ENCODE results near the gene EIF4E1B. TPM values are rescaled to one million over a fixed set of nuclear protein-coding genes. Genes with fewer than 3 reads are reported as not detected.

Gene EIF4E1B
- total RNA-seq, 1 donor from 2014 or later = not detected

GRCh38 chr5:176692839-176693476 is 62.5 kb downstream of the EIF4E1B start:
- DNase-seq (ENCODE audit: extremely low spot score, unreplicated experiment) = no peak
- peak overlapping the region; percentile 50 for H3K4me3 Mint-ChIP-seq
- H3K4me1 Mint-ChIP-seq (ENCODE audit: unreplicated experiment) = peaks cover 19% of the 10 kb centered on the region
- H3K27ac Mint-ChIP-seq = peak overlapping the region; percentile 69
- peaks cover 42% of the 10 kb centered on the region for H3K27me3 Mint-ChIP-seq
- no peaks in the 10 kb centered on the region for H3K9me3 Mint-ChIP-seq
- H3K36me3 Mint-ChIP-seq = no peaks in the 10 kb centered on the region
- no peak for TF ChIP-seq CTCF (conservative IDR thresholded peaks at IDR 0.05)

- H3K27me3 Mint-ChIP-seq = peaks cover 47% of the 10 kb centered on the region
- H3K36me3 Mint-ChIP-seq = no peaks in the 10 kb centered on the region
- H3K27ac Mint-ChIP-seq = peak overlapping the region; percentile 69
- H3K4me3 Mint-ChIP-seq = peak overlapping the region; percentile 50
- no peak for TF ChIP-seq CTCF (conservative IDR thresholded peaks at IDR 0.05)
- peaks cover 23% of the 10 kb centered on the region for H3K4me1 Mint-ChIP-seq (ENCODE audit: unreplicated experiment)
- H3K9me3 Mint-ChIP-seq = no peaks in the 10 kb centered on the region
- DNase-seq (ENCODE audit: extremely low spot score, unreplicated experiment) = no peak
Measured at GRCh38 chr5:176693477-176693851, 63.0 kb downstream of the EIF4E1B start.

GRCh38 chr5:176694146-176694545 is 63.7 kb downstream of the EIF4E1B start:
- no peak for DNase-seq (ENCODE audit: extremely low spot score, unreplicated experiment)
- no peaks in the 10 kb centered on the region for H3K9me3 Mint-ChIP-seq
- no peak overlapping the region for H3K4me3 Mint-ChIP-seq
- no peaks in the 10 kb centered on the region for H3K36me3 Mint-ChIP-seq
- TF ChIP-seq CTCF (conservative IDR thresholded peaks at IDR 0.05) = no peak
- H3K27ac Mint-ChIP-seq = no peak overlapping the region
- H3K27me3 Mint-ChIP-seq = peaks cover 51% of the 10 kb centered on the region
- peaks cover 23% of the 10 kb centered on the region for H3K4me1 Mint-ChIP-seq (ENCODE audit: unreplicated experiment)

GRCh38 chr5:176694631-176695030 is 64.2 kb downstream of the EIF4E1B start:
- no peak for DNase-seq (ENCODE audit: extremely low spot score, unreplicated experiment)
- peaks cover 23% of the 10 kb centered on the region for H3K4me1 Mint-ChIP-seq (ENCODE audit: unreplicated experiment)
- no peak for TF ChIP-seq CTCF (conservative IDR thresholded peaks at IDR 0.05)
- H3K9me3 Mint-ChIP-seq = no peaks in the 10 kb centered on the region
- peaks cover 51% of the 10 kb centered on the region for H3K27me3 Mint-ChIP-seq
- peak overlapping the region; percentile 29 for H3K27ac Mint-ChIP-seq
- H3K4me3 Mint-ChIP-seq = no peak overlapping the region
- no peaks in the 10 kb centered on the region for H3K36me3 Mint-ChIP-seq

- DNase-seq (ENCODE audit: extremely low spot score, unreplicated experiment) = no peak
- Mint-ChIP-seq H3K4me3 (no peak overlapping the region), H3K4me1 (ENCODE audit: unreplicated experiment) (peaks cover 23% of the 10 kb centered on the region), H3K36me3 (no peaks in the 10 kb centered on the region), H3K27me3 (peaks cover 54% of the 10 kb centered on the region), H3K27ac (peak overlapping the region; percentile 29), H3K9me3 (no peaks in the 10 kb centered on the region)
- no peak for TF ChIP-seq CTCF (conservative IDR thresholded peaks at IDR 0.05)
Measured at GRCh38 chr5:176695073-176695472, 64.6 kb downstream of the EIF4E1B start.

Small RNA genes within 50 kb of the gene (microRNA-seq; reads per million reads assigned to microRNA genes)
- gene MIR4281 = not detected

Other genes with a start within 250 kb of the EIF4E1B start
- 42.5 and 44.7 TPM in 2 replicates for gene NOP16, start 242.1 kb upstream of the EIF4E1B start, total RNA-seq (ENCODE audit: low replicate concordance)
- 88.3 and 118 TPM in 2 replicates for gene HIGD2A, start 241.9 kb upstream of the EIF4E1B start, total RNA-seq (ENCODE audit: low replicate concordance)
- gene CLTB, start 214.1 kb upstream of the EIF4E1B start, total RNA-seq (ENCODE audit: low replicate concordance) = 38.1 and 71.3 TPM in 2 replicates
- 42.0 and 46.5 TPM in 2 replicates for gene FAF2, start 182.3 kb upstream of the EIF4E1B start, total RNA-seq (ENCODE audit: low replicate concordance)
- 85.8 and 103 TPM in 2 replicates for gene RNF44, start 93.3 kb upstream of the EIF4E1B start, total RNA-seq (ENCODE audit: low replicate concordance)
- 4.1 TPM in 2 replicates for gene CDHR2, start 81.3 kb upstream of the EIF4E1B start, total RNA-seq (ENCODE audit: low replicate concordance)
- 3.3 and 6.0 TPM in 2 replicates for gene GPRIN1, start 20.5 kb upstream of the EIF4E1B start, total RNA-seq (ENCODE audit: low replicate concordance)
- gene SNCB, start 141 bp upstream of the EIF4E1B start, total RNA-seq (ENCODE audit: low replicate concordance) = 0.97 TPM in 1 of 2 replicates, not detected in the other
- gene TSPAN17, start 16.8 kb downstream of the EIF4E1B start, total RNA-seq (ENCODE audit: low replicate concordance) = 36.9 and 45.9 TPM in 2 replicates
- 1.4 and 1.7 TPM in 2 replicates for gene UNC5A, start 179.9 kb downstream of the EIF4E1B start, total RNA-seq (ENCODE audit: low replicate concordance)